ENCODE measurements around the gene PLD1.

PLD1 gene

DNA sequence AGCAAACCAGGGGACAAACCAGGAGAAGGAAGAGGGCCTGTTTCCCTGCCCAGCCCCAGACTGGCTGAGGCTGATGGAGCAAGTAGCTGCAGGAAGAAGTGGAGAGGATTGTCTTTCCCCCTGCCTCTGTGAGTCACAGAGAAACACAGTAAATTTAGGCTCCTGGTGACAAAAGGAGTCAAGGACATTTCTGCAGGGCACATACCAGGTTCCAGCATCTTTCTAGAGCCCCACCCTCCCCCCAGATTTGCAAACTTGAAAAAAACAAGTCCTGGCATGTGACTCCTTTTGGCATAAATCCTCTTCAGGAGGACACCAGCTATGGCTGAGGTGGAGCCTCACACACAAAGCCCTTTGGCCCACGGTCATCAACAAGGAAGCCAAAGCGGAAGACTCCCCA lies 17.8 kb downstream of the PLD1 start:
- no peak for DNase-seq

DNA sequence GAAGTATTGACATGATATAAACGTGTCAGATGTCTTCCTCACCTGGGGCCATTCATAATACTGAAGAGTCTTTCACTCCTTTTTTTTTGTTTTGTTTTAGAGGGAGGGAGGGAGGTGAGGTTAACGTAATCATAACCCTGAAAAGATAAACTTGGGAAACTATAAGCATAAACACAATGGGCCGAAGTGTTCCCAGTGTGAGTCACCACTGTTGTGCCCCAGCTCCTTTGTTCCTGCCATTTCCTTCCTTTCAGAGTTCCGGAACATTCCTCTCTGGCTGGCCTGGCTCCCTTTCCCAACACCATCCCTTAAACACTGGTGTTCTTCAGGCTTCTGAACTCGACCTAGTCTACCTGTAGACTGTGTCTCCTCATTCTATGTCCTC lies 18.6 kb downstream of the PLD1 start:
- DNase-seq = no peak

DNA sequence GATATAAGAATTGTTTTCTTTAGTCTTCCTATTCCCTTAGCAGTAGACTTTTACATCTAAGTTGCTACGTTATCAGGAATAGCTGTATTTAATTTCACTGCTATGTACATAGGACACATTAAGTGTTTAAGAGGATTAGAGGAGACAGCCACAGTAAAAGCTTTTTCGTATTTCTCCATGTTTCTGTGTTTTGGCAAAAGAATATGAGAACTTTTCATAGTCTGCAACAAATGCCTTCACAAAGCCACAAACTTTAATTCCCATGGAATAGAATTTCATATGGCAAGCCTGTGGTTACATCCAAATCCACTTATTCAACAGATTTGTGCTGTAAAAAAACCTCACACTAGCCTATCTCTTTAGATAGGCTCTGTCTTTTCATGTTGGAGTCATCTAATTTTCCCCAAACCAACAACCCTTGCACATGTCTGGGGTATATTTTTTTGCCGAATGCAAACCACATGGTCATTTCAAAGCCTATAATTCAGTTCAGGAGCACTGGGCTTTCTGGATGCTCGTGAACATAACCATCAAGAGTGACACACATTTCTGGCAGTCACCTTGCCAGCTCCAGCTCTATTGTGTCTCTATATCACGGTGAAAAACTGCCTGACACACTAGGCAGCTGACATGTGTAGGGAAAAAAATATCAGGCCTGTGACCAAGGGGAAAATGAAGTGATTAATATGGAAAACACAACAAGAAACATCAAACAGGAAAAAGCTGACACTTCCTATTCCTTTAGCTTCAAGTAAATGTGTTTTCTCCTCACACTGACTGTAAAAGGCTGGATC lies 19.2 kb downstream of the PLD1 start:
- no peak for DNase-seq

DNA sequence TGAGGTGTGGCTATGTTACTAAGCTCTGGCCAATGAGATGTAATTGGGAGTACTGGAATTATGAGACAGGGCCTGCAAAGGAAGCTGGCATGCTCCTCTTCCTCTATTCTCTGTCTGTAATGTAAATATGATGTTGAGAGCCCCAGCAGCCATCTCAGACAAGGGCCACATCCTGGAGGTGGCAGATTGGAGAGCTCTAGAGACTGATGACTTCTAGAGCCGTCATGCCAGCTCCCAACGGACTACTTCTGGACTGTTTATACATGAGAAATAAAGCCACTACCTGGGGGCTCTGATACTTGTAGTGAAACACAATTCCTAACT lies 19.7 kb downstream of the PLD1 start:
- no peak for DNase-seq

DNA sequence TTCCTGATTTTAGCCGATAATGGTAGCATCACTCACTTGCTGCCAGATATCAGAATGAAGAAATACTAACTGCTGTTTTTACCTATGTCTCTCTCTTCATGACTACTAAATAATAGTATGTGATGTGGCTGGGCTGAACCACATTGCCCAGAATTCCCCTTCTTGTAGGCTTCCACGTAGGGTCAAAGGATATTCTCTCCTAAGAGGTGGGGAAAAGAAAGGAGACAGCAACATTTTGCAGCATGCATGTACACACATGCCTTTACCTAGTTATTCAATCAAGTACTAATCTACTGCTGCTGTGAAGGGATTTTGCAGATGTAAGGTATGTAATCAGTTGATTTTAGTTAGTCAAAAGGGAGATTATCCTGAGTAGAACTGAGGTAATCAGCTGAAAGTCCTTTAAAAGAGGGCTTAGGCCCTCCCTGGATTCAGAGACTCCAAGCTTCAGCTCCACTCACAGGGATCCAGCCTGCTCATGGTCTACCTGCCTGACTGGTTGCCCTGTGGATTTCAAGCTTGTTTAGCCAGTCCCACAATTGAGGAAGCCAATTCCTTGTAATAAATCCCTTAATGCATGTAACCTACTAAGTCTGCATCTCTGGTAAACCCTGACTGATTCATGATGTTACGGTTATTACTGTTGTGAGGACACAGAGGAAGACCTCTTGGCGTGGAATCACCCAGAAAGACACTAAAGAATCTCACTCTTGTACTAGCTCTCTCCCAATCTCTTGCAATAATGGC lies 20.4 kb downstream of the PLD1 start:
- DNase-seq = no peak

DNA sequence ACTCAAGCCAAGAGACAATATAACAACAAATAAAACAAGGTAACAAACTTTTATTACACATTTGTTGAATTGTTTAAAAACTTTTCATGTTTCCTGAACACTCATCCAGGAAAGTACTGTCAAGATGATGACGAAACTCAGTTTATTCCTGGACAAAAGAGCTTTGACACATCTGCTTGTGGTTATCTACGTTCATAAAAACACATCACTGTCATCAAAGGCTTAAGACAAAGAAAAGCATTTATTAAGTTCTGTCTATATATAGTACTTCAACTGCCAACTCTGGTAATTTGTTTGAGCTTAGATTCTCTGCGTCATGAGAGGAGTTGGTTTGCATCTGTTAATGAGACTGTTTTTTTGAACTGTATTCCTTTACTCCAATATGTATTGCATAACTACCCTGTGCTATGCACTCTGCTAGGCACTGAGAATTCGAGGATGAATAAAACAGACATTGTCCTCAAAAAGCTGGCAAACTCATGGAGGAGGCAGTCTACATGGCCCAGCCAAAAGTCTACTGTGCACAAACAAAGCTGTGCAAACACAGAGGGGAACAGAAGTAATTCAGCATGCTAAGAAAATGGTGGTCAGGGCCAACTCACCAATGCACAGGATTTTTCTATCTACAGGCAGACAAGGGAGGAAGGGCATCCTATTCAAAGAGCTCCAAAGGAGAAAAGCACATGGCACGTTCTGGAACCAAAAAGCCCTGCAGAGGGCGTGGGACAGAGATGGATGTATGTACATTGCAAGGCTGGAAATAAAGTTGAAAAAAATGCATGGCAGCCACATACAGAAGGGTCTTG lies 21.5 kb downstream of the PLD1 start:
- no peak for DNase-seq

DNA sequence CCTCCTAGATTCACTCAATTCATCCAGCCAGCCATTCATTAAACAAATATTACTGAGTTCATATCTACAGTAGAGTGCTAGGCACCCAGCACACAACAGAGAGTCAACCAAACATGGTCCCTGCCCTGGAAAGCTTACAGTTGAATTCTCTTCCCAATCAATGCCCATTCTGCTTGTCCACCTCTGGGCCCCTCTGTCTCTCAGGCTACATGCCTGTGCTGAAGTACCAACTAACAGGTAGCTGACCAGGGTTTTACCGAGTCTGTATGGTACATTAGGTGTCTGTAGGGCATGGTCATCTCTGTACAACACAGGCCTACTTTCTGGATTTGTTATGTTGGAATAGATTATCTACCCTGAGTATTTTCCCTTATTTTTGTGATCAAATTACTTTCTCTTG lies 23.3 kb downstream of the PLD1 start:
- no peak for DNase-seq

DNA sequence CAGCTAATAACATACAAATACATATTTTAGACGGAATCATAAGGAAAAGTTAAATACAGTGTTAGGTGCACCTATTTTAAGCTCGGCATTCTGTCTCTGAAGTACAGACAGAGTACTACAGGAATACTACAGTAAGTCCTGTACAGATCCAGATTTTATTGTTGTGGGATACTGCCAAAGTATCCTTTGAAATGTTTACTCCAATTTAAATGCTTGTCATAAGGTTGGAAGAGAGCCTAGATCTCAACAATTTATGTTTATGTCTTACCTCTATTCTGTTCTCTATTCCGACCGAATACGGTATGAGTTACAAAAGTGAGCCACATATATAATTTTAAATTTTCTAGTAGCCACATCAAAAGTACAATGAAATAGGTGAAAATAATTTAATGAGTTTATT lies 25.3 kb downstream of the PLD1 start:
- no peak for DNase-seq

DNA sequence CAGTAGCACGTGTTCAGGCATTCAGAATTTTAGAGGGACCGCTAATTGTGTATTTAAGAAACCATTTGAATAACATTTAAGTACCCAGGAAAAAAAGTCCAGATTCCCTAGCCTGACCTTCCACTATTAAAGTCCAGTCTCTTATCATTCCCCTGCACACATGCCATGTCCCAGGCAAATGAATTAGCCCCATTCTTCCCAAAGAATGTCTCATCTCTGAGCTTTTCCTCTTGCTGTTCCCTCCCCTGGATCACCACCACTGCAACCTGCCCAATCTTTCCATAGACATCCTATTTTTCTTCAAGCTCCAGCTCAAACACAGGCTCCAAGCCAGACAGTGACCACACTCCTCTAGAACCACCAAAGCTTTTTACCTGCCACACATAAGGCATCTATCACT lies 25.9 kb downstream of the PLD1 start:
- DNase-seq = no peak

DNA sequence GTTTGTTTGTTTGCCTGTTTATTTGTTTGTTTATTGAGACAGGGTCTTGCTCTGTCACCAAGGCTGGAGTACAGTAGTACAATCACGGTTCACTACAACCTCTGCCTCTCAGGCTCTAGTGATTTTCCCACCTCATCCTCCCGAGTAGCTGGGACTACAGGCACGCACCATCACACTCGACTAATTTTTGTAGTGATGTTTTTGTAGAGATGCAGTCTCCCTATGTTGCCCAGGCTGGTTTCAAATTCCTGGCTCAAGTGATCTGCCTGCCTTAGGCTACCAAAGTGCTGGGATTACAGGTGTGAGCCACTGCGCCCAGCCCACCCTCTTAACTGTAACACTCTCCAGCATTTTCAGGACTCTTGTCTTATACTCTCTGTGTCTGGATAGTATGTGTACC lies 26.7 kb downstream of the PLD1 start:
- DNase-seq = no peak

DNA sequence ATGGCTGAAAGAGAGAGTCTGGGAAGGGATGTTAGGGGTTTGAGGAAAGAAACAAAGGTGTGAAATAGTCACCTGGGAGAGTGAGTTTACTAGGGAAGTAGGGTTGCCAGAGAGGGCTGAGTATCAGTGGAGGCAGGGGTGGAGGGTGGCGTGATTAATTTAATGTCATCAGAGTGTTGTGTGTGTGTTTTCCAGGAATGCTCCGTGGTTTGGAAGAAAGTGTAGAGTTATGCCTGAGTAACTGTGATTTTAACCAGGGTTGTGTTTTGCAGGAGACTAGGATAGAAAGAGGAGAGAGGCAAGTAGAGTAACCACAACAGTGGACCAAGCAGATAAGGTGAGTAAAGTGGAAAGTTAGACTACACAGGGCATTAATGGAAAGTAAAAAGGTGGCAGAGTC lies 27.2 kb downstream of the PLD1 start:
- DNase-seq = no peak

DNA sequence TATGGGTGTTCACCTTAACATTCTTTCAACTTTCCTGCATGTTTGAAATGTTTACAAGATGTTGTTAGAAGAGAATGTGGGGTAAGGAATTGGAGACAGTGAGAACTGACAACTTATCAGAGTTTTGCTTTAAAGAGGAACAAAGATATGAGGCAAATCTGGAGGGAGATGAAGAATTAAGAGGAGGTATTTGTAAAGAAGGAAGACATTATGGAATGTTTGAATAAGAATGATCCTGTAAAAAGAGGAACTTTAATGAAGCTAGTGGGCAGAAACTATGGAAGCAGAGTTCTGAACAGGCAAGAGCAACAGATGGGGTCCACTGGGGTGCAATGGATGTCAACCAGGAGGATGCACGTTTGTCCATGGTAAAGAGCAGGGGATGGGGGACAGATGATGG lies 27.7 kb downstream of the PLD1 start:
- DNase-seq = no peak

DNA sequence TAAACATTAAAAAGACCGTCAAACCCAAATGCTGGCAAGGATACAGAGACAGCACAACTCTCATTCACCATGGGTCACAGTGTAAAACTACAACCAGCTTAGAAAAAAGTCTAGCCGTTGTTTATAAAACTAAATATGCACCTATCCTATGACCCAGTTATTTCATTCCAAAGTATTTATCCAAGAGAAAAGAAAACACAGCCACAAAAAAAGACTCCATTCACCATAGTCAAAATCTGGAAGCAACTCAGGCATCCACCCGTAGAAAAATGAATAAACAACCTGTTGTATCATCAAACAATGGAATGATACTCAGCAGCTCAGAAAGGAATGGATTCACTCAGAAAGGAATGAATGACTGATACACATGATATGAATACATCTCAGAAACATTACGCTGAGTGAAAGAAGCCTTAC lies 28.6 kb downstream of the PLD1 start:
- no peak for DNase-seq

DNA sequence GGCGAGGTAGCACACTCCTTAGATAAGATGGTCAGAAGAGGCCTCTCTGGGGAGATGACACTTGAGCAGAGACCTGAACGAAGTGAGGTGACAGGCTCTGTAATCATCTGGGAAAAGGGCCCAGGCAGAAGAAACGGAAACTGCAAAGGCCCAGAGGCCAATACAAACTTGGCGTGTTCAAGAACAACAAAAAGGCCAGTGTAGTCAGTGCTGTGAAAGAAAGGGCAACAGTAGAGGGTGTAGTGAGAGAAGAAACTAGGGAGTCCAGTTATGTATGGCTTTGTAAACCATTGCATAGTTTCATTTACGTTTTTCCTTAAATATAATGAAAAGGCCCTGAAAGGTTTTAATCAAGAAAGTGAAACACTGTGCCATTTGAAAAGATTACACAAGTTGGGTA lies 31.8 kb downstream of the PLD1 start:
- no peak for DNase-seq

DNA sequence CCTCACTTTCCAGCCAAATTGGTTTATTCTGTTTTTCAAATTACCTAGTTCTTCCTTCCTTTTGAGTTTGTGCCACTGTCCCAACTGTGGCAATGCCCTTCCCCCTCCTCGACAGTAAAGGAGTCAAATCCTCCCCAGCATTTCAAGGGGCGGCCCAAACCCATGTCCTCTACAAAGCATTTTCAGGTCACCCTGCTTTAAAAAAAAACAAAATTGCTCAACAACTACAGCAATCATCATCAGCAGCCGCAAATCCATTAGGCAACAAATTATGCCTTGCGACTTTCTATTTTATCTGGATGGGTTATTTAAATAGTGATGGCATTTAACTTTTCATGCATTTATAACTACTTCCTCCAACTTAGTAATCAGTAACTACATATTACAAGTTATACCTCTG lies 32.7 kb downstream of the PLD1 start:
- DNase-seq = no peak

DNA sequence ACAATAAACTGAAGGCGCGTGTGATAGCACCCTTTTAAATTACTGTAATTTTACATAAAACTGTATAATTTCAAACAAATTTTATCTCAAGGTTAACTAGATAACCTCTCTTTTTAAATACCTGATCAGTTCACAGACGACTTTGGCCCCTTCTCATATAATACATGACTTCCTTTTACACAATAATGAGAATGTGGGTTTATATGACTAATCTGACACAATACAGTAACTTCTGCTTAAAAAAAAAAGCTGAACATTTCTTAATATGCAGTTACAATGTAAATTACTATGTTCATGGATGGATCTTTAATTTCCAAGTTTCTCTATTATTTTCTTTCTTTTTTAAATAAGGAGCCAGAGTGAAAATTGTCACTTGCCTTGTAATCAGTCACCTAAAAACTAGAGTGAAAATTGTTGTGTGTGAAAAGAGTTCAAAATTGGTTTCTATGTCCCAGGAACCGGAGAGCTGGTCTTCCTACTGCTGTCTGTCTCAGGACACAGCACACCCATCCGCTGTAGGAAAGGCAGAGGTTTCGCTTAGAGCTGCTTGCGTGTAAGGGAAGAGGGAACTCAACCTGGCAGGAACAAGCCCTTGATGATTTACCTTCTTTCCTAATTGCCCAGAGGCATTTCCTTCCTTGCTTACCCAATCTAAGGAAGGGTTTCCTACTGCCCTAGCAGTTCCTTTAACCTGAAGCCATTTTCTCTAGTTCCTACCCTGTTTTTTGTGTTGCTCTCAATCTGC lies 33.3 kb downstream of the PLD1 start:
- no peak for DNase-seq

DNA sequence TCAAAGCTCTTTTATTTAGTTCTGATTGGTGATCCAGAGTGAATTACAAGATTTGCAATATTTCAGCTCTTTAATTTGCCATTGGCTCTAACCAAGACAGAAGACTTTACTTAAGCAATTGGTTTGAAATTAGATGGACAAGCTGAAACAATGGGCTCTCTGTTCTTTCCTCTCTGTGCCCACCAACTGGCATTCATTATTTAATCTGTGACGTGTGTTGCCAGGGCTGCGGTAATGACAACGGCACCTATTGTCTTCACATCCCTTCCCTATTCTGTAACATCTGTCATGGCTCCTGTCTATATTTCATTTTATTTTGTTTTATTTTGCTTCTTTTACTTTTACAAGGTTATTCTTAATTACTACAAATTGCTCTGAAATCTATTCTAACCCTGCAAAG lies 33.9 kb downstream of the PLD1 start:
- DNase-seq = no peak

DNA sequence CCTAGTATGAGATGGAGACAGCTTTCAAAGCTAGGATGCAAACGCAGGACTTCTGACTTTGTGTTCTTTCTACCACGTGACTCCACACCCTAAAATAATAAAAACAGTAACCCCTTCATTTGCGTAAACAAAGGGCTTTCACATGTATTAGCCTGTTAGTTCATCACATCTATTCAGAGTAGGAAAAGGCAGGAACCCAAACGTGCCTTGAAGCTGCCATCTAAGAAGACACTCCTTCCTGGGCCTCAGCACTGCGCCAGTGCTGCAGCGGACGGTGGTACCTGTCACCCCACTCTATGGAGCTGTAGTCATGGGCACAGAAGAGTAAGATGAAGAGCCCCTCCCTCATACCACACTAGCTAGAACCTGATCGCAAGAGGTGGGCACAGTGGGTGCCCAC lies 34.3 kb downstream of the PLD1 start:
- DNase-seq = no peak

DNA sequence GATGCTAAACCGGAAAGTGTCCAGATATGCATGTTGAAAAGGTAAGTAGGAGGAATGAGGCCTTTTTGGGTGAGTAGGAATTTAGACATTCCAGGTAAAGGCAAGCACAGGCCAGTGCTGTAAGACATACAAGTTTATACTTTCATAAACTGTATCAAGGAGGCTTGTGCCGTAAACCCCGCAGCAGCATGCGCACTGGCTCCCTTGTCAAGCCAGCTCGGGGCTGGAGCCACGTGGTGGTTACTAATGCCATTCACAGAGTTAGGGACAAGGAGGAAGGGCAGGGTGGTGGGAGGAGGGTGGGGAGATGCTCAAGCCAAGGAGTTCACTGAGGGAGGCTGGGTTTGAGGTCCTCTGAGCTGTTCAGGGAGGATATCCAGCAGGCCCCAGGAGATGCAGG lies 35.8 kb downstream of the PLD1 start:
- DNase-seq = no peak

DNA sequence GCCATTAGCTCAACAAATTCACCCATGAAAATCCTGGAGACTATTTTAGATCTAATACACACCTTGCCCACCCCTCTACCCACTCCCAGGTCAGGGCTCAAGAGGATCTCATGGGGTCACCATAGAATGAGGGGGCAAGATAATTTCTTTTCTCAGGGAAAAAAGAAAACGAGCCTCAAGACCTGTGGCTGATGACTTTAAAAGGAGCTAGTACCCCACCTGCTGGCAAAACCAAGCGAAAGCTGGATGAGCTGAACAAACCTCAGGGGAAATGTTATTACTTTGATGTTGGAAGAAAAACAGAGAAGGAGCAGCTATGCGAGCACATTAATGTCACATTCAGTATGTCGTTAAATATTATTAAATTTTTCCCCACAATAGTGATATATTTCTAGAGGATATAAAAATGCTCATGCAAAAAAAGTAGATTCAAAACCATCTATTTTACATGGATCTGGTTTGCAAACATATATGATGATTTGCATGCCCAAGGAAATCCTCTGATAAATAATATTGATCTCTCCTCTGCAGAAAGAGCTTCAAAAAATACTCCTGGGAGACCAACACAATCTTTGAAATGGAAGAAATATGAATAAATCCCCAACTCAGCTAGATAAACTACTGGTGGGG lies 37.7 kb downstream of the PLD1 start:
- DNase-seq = peak; percentile 35

DNA sequence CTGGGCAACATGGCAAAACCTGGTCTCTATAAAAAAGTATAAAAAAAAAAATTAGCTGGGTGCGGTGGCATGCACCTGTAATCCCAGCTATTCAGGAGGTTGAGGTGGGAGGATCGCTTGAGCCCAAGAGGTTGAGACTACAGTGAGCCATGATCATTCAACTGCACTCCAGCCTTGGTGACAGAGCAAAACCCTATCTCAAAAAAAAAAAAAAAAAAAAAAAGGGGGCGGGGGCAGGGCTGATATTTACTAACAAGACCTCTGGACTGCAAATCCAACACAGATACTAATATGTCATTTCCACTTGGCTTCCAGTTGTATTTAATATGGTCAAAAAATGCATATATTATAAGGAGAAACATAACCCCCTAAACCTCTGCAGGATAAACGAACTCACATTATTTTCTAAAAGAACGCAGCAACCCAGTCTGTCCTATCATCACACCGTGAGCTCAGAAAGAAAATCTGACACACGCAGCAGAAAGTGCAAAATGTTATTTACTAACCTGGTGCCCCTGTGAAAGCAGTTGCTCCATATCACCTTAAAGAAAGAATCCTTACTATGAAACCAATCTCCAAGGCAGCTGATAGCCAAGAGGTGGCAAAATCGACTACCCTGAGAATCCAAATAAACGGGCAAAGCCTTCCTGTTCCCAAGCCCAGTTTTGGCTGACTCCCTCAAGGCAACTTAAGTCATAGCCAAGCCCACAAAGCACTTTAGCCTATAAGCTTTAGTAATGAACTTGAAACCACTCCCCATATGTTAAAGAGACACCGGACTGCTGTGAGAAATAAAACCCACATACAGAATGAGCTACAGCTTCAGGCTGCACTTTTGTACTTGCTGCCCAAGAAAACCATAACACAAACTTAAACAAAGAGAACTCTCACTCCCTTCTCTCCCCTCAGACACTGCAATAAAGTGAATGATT lies 39.3 kb downstream of the PLD1 start:
- no peak for DNase-seq

DNA sequence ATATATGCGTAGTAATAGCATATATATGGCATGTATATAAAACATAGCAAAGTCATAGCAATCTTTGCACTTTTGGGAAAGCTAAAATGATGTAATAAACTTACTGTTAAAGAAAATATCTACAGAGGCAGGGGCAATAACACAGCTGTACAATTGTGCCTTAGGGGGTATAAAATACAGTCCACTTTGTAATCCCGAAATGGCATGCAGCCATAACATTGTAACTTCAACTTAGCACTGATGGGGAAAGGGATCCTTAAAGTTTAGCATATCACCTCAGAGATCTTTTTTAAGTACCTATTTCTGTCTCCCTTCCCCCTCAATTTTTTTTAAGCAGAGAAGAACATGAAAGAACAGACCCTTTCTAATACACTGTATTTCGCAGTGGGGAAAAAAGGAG lies 40.8 kb downstream of the PLD1 start:
- DNase-seq = no peak

Data from activated gamma-delta T cell treated with Interleukin-2 at 50 U/mL for 16 hours (primary cell).